GM18868 (cell line): ENCODE measurements around the gene HLA-DMB.

ENCODE experiments used
- ATAC-seq: cut with Tn5 transposase; IDR thresholded peaks from one replicate; pipeline ENCODE4 v1.9.1; 2021; ENCODE audit warnings: mild to moderate bottlenecking, moderate library complexity; ENCODE audit not compliant: unreplicated experiment

Gene HLA-DMB

DNA sequence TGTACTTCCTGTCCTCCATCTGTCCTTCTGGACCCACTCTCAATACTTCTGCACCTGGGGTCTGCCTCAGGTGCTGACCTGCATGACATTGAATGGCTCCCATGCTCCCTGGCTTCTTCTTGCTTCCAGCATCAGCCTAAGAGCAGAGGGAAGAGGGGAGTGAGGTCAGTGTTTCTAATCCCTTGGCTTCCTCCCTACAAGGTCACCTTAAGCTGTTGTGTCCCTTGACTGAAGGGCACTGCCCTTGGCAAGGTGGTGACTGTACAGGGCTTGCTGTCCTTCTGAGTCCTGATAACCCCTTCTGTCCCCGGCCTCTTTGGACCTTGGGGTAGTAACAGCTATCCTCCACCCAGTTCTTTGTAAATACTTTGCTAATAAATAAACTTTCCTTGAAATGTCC, 9.6 kb downstream of the HLA-DMB start:
- ATAC-seq = no peak

DNA sequence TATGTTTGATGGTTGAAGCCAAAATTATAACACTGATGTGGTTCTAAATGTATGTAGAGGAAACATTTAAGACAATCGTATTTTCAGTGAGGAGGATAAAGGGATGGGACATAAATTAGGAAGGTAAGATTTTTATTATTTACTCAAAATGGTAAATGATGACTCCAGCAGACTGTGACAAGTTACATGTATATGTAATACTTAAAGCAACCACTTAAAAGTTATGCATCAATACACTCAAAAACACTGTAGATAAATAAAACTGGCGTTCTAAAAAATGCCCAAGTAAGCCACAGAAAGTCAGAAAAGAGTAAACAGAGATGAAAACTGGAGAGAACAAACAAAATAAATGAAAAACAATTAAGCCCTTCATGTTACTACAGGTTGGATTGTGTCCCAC, 18.7 kb downstream of the HLA-DMB start:
- no peak for ATAC-seq

DNA sequence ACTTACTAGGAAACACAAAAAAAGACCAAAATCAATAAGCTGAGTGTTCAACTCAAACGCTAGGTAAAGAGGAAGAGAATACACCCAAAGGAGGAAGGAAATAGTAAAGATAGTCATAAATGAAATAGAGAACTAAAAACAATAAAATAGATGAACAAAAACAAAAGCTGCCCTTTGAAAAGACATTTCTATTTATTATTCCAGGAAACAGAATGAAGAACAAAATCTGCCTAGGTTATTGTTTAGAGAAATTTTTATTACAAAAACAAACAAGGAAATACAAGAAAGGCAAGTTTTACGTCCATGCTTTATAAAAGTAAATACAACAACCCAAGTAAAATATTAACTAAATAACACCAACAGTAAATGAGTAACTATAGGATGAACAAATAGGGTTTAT, 20.1 kb downstream of the HLA-DMB start:
- no peak for ATAC-seq

- ATAC-seq = no peak
Measured at GRCh38 chr6:32912951-32913350, 27.9 kb downstream of the HLA-DMB start.

DNA sequence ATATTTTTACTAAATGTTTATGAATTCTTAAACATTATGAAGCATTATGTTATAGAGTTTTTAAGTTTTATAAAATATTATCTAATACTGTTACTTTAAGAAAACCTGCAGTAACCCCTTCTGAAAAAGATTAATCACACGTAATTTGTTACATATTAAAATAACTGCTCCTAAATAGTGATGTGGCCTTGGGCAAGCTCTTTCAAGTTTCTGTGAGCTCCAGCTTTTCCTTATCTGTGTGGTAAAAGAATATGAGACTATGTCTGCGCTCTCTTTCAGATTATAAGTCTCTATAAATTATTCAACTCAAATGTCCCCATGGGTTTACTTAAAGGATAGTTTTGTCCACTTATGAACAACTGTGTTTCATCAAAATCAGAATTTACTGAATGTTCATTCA, 31.9 kb downstream of the HLA-DMB start:
- ATAC-seq = no peak

DNA sequence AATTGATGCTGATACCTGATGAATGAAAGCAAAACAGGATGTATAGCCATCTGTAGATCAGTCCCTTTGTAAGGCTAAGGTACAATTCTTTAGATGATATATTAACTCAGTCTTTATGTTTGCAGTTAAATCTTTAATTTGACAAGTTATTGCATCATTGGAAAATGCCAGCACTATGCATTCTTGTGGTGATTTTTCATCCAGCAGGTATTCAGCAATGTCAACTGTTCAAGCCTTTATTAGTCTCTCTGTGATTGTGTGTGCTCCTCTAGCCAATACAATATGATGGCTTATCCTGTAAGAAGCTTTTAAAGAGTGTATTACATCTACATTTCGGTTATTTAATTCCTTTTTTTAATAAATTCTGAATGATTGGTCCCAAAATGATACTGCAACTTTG, 34.3 kb downstream of the HLA-DMB start:
- ATAC-seq = no peak

GRCh38 chr6:32905078-32905477, 35.8 kb downstream of the HLA-DMB start:
- ATAC-seq = no peak

- ATAC-seq = no peak
Measured at GRCh38 chr6:32903952-32904351, 36.9 kb downstream of the HLA-DMB start.

DNA sequence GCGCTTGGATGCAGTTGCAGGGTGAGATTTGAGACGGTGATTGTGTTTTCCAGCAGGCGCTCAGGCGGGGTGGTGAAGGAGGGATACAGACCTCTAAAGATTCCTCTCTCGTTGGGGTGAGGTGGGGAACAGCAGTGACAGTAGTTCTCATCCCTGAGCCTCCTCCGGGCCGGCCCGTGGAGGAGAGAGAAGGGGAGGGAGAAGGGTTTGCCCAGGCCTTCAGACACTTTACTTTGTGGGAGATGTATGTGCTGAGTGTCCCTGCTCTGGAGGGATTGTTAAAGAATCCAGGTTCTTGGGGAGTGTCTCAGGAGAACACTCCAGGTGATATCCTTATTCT, 45.9 kb downstream of the HLA-DMB start:
- peak; percentile 7 for ATAC-seq

DNA sequence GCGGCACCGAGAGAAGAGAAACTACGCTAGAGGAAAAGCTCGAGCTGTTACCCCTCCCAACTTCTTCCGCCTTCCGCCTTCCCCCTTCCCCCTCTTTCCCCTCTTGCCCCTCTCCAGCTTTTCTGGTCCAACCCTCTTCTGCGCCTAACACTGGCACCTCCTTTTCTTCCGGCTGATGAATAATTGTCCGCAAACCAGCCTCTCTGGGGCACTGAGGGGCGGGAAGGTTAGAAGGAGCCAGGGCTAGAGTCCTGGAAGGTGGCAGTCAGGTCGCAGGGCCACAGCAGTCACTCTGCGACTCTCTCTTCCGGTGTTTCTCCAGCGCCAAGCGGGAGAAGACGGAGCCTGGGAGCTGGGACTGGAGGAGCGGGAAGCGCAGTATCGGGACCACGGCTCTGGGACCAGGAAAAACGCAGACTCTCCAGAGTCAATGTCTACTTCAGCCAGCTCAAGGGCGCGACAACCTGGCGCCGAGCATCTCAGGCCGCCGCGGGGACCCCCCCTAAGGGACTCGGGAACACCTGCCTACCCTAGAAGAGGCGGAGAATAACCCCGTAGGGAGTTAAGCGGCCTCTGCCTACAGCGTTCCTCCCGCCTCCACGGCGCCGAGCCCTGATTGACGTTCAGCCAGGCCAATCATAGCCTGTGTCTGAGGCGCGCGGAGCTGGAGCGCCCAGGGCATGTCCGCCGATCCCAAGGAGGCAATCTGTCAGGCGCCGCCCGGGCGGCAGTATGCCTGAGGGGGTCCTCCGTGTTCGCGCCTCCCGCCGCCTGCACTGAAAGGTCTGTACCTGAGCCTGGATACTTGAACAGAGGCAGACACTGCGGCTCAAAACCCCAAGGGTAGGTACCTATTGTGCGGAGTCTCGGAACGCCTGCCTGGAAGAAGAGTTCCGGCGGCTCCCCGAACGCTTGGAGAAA, 46.5 kb downstream of the HLA-DMB start:
- ATAC-seq = peak; percentile 98

GRCh38 chr6:32890831-32891230, 50.0 kb downstream of the HLA-DMB start:
- no peak for ATAC-seq

DNA sequence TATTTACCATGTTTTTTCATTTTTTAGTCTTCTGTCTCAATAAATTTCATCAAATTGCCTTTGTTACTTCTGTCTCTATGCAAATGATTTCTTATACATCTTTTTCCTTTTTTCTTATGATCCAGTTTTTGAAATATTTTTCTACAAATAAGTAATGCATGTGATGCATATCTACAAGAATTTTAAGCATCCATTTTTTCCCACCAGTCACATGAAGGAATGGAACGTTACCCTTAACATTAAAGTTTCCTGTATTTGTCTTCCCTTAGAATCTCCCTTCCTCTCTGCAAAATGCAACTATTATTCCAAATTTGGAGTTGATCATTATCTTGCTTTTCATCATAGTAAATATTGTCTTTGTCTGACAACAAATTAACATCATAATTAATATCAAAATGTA, 51.3 kb downstream of the HLA-DMB start:
- no peak for ATAC-seq

DNA sequence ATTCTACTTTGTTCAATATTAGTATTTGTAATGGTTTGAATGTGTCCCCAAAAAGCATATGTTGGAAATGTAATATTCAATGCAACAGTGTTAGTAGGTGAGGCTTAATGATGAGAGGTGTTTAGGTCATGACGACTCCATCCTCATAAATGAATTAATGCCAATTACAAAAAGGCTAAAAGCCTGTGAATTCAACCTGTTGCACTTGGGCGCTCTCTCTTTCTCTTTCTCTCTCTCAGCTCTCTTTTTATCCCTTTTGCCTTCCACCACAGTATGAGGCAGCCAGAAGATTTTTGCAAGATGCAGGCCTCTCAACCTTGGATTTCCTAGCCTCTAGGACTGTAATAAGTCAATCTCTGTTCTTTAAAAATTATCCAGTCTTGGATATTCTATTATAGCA, 52.3 kb downstream of the HLA-DMB start:
- ATAC-seq = no peak

- ATAC-seq = no peak
Measured at GRCh38 chr6:32887616-32888015, 53.2 kb downstream of the HLA-DMB start.

DNA sequence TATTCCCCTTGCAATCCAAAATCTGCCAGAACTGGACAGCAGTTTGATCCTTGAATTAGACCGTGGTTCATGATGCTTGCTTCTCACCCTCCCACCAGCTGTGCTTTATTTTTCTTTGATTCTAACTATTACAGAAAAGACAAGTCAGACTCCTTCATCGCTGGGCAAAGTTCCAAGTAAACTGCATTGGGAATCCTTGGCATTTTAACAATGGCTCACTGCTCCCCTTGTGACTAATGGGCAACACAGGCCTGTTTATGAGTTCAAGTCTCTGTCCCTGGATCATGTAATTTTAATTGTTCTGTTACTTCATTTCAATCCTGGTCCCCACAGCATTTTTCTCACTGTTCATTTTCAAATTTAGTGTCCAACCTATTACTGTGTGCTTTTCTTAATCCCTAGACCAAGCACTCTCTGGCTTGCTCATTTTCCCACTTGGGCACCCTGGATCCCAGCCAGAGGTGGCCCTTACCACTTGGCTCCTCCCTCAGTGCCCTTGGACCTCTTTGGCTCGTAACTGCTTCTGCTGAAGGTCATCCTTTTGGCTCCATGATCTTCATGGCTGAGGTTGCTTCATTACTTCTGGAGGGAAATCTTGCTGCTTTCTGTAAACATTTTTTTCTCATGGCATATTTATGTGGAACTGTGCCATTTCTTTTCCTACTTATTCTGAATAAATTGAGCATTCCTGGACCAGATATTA, 54.0 kb downstream of the HLA-DMB start:
- no peak for ATAC-seq

GRCh38 chr6:32885698-32886286, 55.0 kb downstream of the HLA-DMB start:
- no peak for ATAC-seq
